Measurements from ENCODE around the gene HMGCS2. TPM values are rescaled to one million over a fixed set of nuclear protein-coding genes. Genes with fewer than 3 reads are reported as not detected.

The HMGCS2 gene
- total and polyA plus RNA-seq, 10 of the 15 experiments (the other 5 are each of a cell fraction or from before 2014, with no cell fraction given) = 0.49 TPM; not detected in 9

DNA sequence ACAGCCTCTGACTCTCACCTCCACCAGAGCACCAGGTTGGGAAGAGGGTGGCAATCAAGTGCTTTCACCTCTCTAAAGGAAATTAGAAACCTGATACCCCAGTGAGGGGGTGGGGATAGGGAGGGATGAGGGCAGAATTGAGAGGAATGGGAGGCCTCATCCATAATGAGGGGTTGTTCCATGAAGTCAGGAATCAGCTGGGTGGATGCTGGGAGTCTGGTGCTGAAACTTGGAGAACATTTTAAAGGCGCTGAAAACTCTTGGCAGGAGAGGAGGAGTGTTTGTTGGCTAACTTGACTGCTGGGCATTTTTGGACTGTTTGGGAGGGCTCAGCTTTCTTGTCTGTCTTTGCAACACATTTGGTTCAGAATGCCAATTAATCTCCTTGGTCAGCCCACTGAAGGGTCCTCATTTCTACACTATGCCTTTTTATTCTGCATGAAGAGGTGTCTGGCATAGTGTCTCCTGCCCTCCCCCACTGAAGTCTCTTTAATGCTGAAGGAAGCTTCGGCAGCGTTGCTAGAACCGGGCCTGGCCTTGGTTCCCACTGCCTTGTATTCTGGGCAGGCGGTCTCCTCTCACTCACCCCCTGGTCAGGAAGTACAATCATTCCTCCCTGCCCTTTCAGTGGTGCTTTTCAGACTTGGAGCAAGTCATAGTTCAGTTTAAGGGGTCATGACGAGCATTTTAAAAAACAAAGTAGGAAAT is 54.8 kb downstream of the HMGCS2 start (continued):
- TF ChIP-seq CHD1 (IDR thresholded peaks at IDR 0.05; ENCODE audit: low read depth, low read length) (no peak), ESRRA (IDR thresholded peaks at IDR 0.05; ENCODE audit: low read length) (no peak), IKZF1 (conservative IDR thresholded peaks at IDR 0.05) (no peak), ZNF384 (IDR thresholded peaks at IDR 0.05; ENCODE audit: borderline replicate concordance, low read depth, low read length) (no peak), CHD2 (IDR thresholded peaks at IDR 0.05; ENCODE audit: borderline replicate concordance, low read depth, low read length) (no peak)

- ATAC-seq = peak; percentile 15
- RAD21 ChIA-PET (ENCODE audit: unreplicated experiment) = no interaction called here
- SMC1A ChIA-PET (ENCODE audit: uncharacterized antibody, unreplicated experiment) = no interaction called here
- H4K20me1 ChIP-seq (ENCODE audit: control insufficient read depth, insufficient read depth) = no peaks in the 10 kb centered on the region
- peaks cover 3% of the 10 kb centered on the region; the same call in 1 of the 3 replicates for H3K9me3 ChIP-seq (replicated peaks; ENCODE audit: control insufficient read depth, insufficient read depth, low read length)
- no peak for FAIRE-seq
- H3K27me3 ChIP-seq (replicated peaks in 1 of 2; ENCODE audit: control insufficient read depth in 2 of 2, insufficient read depth in 2 of 2, low read length in 1 of 2) = peaks cover 0 to 2% of the 10 kb centered on the region in 2 experiments; a peak in 3 of 4 replicates
- no peaks in the 10 kb centered on the region for H3K36me3 ChIP-seq (ENCODE audit: control insufficient read depth in 2 of 2, insufficient read depth in 2 of 2, low read length in 1 of 2)
- no peak overlapping the region; the same call in 1 of the 2 replicates for H2AFZ ChIP-seq (ENCODE audit: control insufficient read depth, low read depth, low read length)
- no peak overlapping the region for H3K27ac ChIP-seq (ENCODE audit: control insufficient read depth, insufficient read depth)
- CTCF ChIA-PET = no interaction called here
- 59% methylated on average over 17 of the region's 17 CpGs for WGBS (ENCODE audit: insufficient coverage, insufficient replicate concordance, low lambda C conversion rate, missing lambda C conversion rate)
- no peaks in the 10 kb centered on the region; the same call in none of the 2 replicates for H3K79me2 ChIP-seq (ENCODE audit: control insufficient read depth, insufficient read depth, low read length)
- H3K4me2 ChIP-seq (ENCODE audit: control insufficient read depth, insufficient read depth) = peak overlapping the region; percentile 67
- BruUV-seq (replicated peaks) = TSS peak; percentile 65
- peak overlapping the region; percentile 63; the same call in 1 of the 2 replicates for H3K4me3 ChIP-seq
- in situ Hi-C loops (cut with MboI) (no loop called here), intact Hi-C loops (cut with micrococcal nuclease; ENCODE audit: unreplicated experiment) (no loop called here)
- TF ChIP-seq NFYA (IDR thresholded peaks at IDR 0.05; ENCODE audit: borderline replicate concordance, low read depth, low read length) (no peak), FOS (IDR thresholded peaks at IDR 0.05; ENCODE audit: borderline replicate concordance, extremely low read depth, insufficient read length) (no peak), IKZF2 (IDR thresholded peaks at IDR 0.05) (no peak), ZZZ3 (IDR thresholded peaks at IDR 0.05; ENCODE audit: control insufficient read depth, insufficient read length, low read depth) (no peak), PAX8 (IDR thresholded peaks at IDR 0.05) (no peak), BRCA1 (IDR thresholded peaks at IDR 0.05; ENCODE audit: low read depth, low read length) (no peak), SMAD1 (IDR thresholded peaks at IDR 0.05; ENCODE audit: low read depth, partially characterized antibody) (no peak), KLF5 (IDR thresholded peaks at IDR 0.05; ENCODE audit: partially characterized antibody) (no peak), TAF1 (IDR thresholded peaks at IDR 0.05; ENCODE audit: borderline replicate concordance, low read depth, low read length) (no peak), RB1 (IDR thresholded peaks at IDR 0.05; ENCODE audit: borderline replicate concordance) (no peak)
- TF ChIP-seq, protein P1, sequence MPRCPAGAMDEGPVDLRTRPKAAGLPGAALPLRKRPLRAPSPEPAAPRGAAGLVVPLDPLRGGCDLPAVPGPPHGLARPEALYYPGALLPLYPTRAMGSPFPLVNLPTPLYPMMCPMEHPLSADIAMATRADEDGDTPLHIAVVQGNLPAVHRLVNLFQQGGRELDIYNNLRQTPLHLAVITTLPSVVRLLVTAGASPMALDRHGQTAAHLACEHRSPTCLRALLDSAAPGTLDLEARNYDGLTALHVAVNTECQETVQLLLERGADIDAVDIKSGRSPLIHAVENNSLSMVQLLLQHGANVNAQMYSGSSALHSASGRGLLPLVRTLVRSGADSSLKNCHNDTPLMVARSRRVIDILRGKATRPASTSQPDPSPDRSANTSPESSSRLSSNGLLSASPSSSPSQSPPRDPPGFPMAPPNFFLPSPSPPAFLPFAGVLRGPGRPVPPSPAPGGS (IDR thresholded peaks at IDR 0.05; ENCODE audit: borderline replicate concordance, insufficient read depth, low read depth, low read length, poor library complexity, severe bottlenecking) = no peak
- TF ChIP-seq, protein P2, sequence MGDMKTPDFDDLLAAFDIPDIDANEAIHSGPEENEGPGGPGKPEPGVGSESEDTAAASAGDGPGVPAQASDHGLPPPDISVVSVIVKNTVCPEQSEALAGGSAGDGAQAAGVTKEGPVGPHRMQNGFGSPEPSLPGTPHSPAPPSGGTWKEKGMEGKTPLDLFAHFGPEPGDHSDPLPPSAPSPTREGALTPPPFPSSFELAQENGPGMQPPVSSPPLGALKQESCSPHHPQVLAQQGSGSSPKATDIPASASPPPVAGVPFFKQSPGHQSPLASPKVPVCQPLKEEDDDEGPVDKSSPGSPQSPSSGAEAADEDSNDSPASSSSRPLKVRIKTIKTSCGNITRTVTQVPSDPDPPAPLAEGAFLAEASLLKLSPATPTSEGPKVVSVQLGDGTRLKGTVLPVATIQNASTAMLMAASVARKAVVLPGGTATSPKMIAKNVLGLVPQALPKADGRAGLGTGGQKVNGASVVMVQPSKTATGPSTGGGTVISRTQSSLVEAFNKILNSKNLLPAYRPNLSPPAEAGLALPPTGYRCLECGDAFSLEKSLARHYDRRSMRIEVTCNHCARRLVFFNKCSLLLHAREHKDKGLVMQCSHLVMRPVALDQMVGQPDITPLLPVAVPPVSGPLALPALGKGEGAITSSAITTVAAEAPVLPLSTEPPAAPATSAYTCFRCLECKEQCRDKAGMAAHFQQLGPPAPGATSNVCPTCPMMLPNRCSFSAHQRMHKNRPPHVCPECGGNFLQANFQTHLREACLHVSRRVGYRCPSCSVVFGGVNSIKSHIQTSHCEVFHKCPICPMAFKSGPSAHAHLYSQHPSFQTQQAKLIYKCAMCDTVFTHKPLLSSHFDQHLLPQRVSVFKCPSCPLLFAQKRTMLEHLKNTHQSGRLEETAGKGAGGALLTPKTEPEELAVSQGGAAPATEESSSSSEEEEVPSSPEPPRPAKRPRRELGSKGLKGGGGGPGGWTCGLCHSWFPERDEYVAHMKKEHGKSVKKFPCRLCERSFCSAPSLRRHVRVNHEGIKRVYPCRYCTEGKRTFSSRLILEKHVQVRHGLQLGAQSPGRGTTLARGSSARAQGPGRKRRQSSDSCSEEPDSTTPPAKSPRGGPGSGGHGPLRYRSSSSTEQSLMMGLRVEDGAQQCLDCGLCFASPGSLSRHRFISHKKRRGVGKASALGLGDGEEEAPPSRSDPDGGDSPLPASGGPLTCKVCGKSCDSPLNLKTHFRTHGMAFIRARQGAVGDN (IDR thresholded peaks at IDR 0.05) = no peak
- no peaks in the 10 kb centered on the region for H3K4me1 ChIP-seq (ENCODE audit: control insufficient read depth, insufficient read depth, low read length)
- H3K9ac ChIP-seq (ENCODE audit: control insufficient read depth, insufficient read depth, low read length) = peak overlapping the region; percentile 42; the same call in 1 of the 2 replicates
- no peak for DNase-seq (ENCODE audit: low read depth, low spot score)
- POLR2A ChIA-PET = no interaction called here
Measured at GRCh38 chr1:119713039-119713748, 55.5 kb downstream of the HMGCS2 start.
